Heart left ventricle (tissue), 13 donors: ENCODE measurements around the gene OR51B4.

Experiments used
- CTCF ChIP-seq, 12 donors: fragments of 200-600 bp; sonication (generic) in 4 of 12; IDR thresholded peaks; one replicate each; pipeline versions ENCODE4 v1.5.0 to v1.8.0; 2018 to 2022; ENCODE audit warnings: antibody characterized with exemption in 12 of 12, mild to moderate bottlenecking in 5 of 12
- POLR2A ChIP-seq, 2 donors: fragments of 450-650 bp; IDR thresholded peaks; one replicate each; pipeline ENCODE4 v1.6.1; 2017; ENCODE audit warnings: antibody characterized with exemption in 2 of 2, mild to moderate bottlenecking in 2 of 2, moderate library complexity in 2 of 2
- donor health status: ischemic (EF 13 %, LVEDD 7.1; RV severe dilation, severe dysfunction).
- donor health status: DM: no; HTN: yes; CAD: no.
- donor health status: DM: no; HTN: no; CAD: no.
- donor health status: ischemic (EF 25% LVEDD 6.9; RV normal size, moderate dysfunction).
- donor health status: ischemic (EF 25% LVEDD 5.7; RV mildly dilated, moderate dysfunction).
- donor health status: ischemic (EF 35%, LVEDD 5.7; RV mildly dilated, moderate dysfunction).
- donor health status: nonischemic (EF 11% LVEDD 7.7; RV severe dilation, severe dysfunction).
- donor health status: DM: yes; HTN: yes; CAD: no.
- donor health status: PGD.
- donor health status: ischemic (EF 29% LVEDD 5.4; RV normal size, mild dysfunction).
- donor health status: nonischemic (EF 23%, LVEDD 6.1; RV moderate dilation, normal function).

GRCh38 chr11:5280582-5281102, 21.1 kb downstream of the OR51B4 start:
- TF ChIP-seq CTCF (IDR thresholded peaks at IDR 0.05): no peak
- no peak for TF ChIP-seq POLR2A (IDR thresholded peaks at IDR 0.05)
